ENCODE measurements around the gene MAP2K1.
"Not testable (repeated sequence)": the region's sequence is repeated elsewhere in the genome, so short reads cannot be mapped to it uniquely, and the experiment has no call there.

The MAP2K1 gene

DNA sequence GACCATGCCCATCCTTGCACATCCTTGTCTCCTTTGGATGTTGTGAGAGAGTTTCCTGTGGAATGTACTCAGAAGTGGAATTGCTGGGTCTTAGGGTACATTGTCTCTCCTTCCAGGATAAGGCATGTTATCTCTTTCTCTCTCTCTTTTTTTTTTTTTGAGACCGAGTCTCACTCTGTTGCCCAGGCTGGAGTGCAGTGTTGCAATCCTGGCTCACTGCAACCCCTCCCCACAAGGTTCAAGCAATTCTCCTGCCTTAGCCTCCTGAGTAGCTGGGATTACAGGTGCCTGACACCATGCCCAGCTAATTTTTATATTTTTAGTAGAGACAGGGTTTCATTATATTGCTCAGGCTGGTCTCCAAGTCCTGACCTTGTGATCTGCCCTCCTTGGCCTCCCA is 6.3 kb downstream of the MAP2K1 start:
- not testable (repeated sequence) for DNase-seq (ENCODE audit: low read depth, low spot score)

DNA sequence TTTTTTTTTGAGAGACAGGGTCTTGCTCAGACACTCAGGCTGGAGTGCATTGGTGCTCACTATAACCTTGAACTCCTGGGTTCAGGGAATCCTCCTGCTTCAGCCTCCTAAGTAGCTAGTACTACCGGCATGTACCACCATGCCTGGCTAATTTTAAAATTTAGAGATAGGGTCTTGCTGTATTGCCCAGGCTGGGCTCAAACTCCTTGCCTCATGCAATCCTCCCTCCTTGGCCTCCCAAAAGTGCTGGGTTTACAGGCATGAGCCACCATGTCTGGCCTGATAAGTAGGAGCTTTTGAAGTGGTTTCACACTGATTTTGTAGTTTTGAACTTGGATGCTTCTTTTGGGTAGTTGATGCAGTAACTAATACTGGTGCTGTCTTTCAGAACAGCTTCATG is 7.8 kb downstream of the MAP2K1 start:
- no peak for DNase-seq (ENCODE audit: low read depth, low spot score)

DNA sequence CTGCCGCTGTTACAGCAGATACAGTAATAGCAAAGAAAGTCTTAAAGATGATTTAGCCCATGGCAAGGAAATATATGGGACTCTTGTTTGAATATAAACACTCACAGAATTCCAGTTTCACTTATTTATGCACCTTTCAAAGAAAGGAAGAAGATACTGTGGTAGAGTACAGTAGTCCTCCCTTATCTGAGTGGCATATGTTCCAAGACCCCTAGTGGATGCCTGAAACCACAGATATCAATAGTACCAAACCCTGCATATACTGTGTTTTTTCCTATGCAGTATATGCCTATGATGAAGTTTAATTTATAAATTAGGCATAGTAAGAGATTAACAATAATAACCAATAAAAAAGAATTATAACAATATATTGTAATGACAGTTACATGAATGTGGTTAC is 8.2 kb downstream of the MAP2K1 start:
- DNase-seq (ENCODE audit: low read depth, low spot score) = no peak

DNA sequence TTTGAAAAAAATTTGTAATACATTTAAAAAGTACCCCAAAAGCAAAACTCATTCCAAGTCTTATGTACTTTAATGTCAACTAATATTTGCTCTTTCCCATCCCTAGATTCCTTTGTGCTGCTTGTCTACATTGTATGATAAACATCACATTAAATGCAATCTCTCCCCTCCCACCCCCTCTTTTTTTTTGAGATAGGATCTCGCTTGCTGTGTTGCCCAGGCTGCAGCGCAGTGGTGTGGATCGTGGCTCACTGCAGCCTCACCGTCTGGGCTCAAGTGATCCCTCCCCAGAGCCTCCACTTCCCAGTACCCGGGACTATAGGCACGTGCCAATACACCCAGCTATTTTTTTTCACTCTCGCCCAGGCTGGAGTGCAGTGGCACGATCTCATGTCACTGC is 12.6 kb downstream of the MAP2K1 start:
- no peak for DNase-seq (ENCODE audit: low read depth, low spot score)

DNA sequence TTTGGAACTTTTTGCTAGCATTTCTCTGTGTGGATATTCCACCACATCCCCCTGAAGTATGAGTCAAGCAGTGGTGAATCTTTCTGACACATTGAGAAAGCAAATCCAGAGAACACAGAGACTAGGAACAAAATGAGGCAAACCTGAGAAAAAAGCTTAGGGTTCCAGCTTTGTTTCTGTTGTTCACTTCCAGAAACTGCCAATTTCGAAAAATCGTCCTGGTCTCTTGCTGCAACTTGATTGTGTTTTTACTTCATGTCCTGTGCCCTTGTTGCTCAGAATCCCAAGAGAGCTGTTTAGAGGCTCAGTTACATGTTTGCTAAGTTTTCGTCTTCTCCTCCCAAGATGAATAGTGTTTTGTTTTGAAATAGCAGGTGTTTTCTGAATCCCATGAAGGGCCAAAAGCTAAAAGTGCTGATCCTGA is 13.7 kb downstream of the MAP2K1 start:
- no peak for DNase-seq (ENCODE audit: low read depth, low spot score)

DNA sequence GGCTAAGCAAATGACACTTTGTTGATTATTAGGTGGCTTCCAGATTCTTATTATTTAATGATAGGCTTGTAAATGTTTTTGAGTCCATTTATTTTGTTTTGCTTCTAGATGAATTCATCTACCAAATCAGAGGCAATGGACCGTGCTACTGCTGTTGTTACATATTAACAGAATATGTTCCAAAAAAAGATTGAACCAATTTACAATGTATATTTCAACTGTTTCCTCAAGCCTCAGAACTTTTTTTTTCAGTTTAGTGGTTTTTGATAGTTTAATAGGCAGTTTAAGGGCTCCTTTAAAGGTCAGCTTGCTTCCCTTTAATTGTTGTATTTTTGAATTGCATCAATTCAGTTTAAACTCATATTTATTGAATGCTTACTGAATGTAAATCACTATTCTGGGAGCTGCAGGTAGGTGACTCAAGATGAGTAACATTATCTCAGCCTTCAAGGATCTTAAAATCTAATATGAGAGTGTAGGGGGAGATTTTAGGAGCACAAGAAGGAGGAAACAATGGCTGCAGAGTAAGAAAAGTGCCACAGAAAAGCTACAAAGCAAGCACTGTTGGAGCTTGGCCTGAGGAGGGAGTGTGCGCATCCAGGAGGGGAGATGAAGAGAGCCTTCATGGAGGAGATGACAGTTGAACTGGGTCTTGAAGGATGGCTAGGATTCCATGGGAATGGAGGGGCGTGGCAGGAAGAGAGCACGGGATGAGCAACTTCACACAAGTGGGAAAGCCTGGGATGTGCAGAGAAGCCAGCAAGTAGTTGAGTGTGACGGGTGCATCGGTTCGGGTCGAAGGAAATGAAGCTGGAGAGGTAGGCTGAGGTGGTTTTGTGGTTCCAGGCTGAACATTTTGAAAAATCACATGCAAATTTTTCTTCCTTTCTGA is 14.7 kb downstream of the MAP2K1 start:
- peak; percentile 50 for DNase-seq (ENCODE audit: low read depth, low spot score)

DNA sequence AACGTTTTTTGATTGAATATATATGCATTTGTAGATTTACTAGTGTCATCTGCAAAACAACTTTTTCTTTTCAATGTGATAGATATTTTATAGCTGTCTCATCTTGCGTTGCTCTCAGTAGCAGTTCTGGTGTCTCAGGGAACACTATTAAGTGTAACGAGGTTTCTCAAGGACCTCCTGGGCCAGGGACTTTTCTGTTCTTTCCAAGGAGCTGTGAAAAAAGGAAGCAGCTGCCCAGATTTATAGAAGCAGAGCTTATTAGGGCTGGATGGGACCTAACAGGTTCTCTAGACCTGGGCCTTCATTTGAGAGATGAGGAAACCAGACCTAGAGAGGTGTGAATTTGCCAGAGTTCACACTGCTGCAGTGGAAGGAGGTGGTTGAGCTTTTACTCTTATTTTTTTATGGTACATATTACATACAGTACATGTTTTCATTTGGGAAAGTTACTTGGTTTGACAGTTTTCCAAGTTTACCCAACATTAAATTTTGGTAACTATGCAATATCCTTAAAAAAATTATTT is 16.1 kb downstream of the MAP2K1 start:
- DNase-seq (ENCODE audit: low read depth, low spot score) = no peak

DNA sequence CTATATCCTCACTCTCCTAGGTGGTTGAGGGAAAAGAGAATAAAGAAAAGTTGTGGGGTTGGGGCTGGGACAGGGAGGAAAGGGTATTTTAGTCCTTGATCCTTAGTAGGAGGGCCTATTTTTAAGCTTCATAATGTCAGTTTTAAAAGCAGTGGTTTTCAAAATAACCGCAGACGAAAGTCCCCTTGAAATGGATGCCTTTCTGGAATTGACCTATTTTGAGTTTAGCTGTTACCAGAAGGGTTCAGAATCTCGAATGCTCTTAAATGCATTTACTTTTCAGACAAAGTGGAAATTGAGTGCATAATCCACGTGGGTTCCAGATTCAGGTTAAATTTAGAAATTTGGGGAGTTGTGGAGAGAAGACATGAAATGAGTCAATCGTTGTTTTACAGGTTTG is 16.6 kb downstream of the MAP2K1 start:
- no peak for DNase-seq (ENCODE audit: low read depth, low spot score)

DNA sequence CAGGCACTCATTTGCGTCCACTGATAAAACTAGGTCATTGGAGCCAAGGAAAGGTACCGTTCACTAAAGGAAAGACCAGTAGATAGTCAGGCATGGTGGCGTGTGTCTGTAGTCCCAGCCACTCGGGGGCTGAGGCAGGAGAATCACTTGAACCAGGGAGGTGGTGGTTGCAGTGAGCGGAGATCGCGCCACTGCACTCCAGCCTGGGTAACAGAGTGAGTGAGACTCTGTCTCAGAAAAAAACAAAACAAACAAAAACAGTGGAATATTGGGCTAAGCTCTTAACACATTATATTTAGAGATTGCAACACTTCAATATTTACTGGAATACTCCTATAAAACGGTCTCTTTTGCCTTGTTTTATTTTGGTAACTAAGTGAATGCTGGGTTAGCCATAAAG is 17.4 kb downstream of the MAP2K1 start:
- DNase-seq (ENCODE audit: low read depth, low spot score) = no peak

DNA sequence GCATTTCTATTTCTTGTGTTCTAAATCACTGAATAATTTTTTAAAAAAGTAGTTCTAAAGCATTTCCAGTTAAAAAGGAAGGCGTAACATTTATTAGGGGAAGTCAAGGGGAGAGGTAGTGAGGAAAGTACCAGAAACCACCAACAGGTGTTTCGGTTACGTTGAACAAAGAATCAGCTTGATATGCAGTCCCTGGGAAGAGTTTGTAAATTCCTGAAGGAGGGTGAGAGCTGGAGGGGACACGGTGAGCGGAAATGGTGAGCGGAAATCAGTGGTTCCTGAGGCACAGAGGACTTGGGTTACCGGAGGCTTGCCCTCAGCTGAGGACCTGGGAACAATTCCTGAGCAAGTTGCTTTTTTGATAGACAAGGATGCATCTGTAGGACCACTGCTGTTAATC is 17.8 kb downstream of the MAP2K1 start:
- DNase-seq (ENCODE audit: low read depth, low spot score) = peak; percentile 80

DNA sequence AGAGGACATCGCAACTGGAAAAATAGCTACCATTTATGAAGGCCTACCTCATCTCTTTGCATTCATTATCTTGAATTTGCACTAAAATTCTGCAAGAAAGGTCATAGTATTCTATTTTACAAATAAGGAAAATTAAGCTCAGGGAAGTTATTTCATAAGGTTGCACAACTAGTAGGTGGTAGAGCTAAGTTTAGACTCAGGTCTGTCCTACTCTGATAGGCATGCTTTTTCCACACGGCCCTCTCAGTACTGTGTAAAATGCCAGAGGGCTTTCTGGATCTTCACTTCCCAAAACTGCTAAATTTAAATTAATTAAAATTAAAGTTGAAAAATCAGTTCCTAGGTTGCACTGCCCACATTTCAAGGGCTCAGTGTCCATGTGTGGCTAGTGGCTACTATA is 18.3 kb downstream of the MAP2K1 start:
- no peak for DNase-seq (ENCODE audit: low read depth, low spot score)

DNA sequence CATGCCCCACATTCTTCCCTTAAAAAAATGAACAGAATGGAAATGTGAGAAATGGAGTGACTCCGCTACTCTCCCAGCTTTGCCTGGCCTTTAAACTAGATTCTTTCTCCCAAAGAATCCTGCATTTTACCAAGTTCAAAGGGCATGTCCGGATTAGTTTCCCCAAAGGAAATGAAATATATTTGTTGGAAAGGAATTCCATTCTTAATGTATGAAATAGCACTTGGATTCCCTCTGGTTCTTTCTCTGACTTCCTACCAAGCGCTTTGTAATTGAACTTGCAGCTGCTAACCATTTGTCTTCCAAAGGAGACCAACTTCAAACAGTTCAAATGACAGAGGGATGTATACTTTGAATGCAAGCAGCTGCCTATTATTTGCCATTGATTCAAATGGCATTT is 18.9 kb downstream of the MAP2K1 start:
- DNase-seq (ENCODE audit: low read depth, low spot score) = no peak

DNA sequence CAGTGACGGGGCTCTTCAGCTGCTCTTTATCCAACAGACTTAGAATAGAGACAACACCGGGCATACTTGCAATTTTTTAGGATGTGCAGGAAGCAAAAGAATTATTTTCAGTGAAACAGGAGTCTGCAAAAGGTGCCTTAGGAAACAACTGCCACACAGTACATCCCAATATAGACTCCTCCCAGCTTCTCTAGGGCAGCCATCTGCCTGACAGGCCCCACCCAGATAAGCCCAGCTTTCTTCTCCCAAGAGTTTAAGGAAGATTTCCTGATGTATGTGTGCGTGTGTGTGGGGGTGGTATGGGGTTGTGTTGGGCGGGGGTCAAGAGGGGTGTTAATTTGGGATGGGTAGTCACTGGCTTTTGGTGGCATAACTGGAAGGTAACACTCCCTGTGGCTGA is 21.5 kb downstream of the MAP2K1 start:
- no peak for DNase-seq (ENCODE audit: low read depth, low spot score)

DNA sequence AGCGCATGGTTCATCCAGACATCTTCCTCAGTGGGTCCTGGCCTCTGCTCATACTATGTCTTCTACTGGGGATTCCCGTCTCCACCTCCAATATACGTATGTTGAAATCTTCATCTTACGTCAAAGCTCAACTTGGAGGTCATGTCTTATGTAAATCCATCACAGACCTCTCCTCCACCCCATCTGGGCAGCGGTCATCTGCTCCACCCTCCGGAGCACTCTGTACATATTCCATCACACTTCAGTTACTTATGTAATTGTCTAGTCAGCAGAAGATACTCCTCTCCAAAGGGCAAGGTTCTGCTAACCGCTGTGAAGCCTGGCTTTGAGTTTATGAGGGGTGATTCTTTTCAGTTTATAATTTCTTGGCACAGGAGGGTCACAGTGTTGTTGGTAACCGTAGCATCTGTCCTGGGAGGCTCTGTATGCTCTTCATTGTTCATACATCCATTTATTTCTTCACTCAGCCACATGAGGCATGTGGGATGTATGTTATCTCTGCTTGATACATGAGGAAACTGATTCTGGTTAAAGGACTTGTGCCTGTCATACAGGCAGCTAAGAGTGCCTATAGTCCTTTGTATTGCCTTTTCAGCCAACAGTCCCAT is 22.1 kb downstream of the MAP2K1 start:
- DNase-seq (ENCODE audit: low read depth, low spot score) = no peak

DNA sequence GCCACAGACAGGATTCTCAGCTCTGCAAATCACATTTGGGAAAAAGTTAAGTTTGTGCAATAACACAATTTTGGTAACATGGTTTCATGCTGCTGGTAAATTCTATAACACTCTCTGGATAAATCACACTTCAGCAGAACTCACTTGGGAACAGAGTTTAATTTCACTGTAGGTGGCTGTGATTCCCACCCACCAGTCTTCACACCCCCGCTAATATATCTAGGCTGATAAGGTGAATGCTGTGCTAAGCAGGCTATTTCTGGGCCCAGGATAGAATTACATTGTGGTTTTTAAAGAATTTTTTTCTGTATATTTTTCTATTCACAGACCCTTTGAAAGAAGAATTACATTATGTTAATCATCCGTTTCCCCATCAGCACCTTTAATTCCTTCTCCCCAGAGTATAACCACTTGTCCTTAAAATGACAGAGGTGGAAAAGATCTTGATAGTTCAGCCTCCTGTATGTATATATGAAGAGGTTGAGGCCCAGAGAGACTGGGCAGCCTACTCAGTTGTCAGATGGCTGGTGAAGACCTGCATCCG is 22.9 kb downstream of the MAP2K1 start:
- DNase-seq (ENCODE audit: low read depth, low spot score) = no peak

DNA sequence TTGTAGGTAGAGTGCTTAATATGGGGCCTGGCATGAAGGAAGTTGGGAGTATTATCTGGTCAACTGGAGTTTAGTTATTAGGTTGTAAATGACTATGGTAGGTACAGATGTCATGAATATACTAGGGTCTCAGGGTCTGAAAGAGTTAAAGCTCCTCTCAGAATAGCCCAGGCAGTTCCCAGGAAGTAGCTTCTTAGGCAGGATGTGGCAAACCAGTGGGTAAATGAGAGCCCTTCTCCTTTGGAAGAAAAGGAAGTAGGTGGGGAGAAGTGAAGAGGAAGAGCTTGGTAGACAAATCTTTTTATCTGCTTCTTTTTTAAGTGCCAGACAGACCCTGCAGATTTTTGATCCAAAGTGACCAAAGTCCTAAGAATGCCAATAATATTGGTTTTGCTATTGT is 24.5 kb downstream of the MAP2K1 start:
- no peak for DNase-seq (ENCODE audit: low read depth, low spot score)

DNA sequence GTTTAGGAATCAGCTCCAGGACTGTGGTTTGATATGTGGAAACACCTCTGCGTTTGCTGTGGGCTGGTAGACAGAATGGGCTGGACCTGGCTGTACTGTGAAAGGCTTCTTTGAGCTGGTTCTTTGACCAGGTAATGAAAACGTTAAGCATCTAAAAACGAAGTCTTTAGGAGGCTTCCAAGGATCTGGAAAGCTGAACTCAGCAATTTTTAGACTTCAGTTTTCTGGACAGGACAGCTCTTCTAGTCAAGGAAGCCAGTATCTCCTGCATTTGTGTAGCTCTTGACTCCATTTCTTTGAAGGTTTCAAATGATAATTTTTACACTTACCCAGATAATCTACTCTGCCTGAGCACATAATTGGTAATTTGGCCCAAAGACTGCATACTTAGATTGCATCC is 25.5 kb downstream of the MAP2K1 start:
- no peak for DNase-seq (ENCODE audit: low read depth, low spot score)

DNA sequence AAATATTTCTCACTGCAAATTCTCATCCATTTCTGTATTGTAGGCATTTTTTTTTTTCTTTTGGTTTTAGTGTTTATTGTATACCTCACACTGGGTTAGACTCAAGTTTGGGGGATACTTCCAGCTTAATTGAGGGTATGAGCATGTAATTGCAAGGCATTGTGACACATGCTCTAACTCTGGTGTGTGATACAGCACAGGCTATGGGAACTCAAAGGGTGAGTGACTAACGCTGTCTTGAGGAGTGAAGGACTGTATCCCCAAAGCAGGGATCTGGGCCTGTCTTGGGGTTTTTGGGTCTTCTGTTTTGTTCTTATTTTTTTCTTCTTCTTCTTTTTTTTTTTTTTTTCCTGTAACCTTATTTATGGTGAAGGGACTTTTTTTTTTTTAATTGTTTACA is 26.9 kb downstream of the MAP2K1 start:
- no peak for DNase-seq (ENCODE audit: low read depth, low spot score)

DNA sequence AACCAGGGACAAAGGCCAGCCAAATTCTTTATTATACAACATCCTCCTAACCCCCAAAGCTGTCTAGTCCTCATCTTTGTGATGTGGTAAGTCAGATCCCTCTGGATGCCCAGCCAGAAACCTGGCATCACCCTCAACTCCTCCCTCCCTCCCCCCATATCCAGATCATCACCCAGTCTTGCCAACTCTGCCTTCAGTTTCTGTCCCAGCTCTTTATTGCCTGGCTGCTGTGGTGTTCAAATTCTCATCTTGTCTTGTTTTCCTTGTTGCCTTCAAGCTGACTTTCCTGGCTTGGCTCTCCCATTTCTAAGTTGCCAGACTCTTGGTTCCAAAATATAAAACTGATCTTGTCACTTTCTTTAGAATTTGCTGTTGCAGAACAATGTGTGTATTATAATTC is 28.6 kb downstream of the MAP2K1 start:
- DNase-seq (ENCODE audit: low read depth, low spot score) = no peak

DNA sequence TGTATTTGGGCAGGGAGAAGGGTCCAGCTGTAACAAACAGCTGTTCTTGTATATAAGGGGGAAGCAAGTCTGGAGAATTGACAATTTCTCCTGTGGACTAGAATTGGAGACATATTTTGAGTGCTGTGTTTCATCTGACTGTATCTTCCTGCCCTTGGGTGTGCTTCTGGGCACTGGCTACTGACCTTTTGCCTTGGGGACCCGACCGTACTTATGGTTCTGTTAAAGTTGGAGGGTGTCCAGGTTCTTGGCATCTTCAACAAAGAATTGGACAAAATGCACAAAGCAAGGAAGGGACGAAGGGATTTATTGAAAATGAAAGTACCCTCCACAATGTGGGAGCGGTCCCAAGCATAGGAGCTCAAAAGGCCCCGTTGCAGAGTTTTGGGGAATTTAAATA is 31.0 kb downstream of the MAP2K1 start:
- DNase-seq (ENCODE audit: low read depth, low spot score) = no peak

DNA sequence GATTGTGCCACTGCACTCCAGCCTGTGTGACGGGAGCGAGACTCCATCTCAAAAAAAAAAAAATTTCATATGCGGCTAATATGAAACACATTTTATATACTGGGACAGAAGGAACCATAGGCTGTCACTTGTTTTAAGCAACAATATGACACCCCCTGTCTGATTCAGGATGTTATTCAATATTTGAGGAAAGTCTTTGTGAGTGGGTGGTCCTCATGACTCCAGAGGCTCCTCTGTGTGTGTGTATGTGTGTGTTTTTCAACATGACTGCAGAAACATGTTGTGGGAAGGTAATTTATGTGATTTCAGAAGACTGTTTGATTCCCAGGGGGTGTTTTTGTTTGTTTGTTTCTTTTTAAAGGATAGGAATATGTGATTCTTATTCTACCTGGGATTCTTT is 32.8 kb downstream of the MAP2K1 start:
- no peak for DNase-seq (ENCODE audit: low read depth, low spot score)

DNA sequence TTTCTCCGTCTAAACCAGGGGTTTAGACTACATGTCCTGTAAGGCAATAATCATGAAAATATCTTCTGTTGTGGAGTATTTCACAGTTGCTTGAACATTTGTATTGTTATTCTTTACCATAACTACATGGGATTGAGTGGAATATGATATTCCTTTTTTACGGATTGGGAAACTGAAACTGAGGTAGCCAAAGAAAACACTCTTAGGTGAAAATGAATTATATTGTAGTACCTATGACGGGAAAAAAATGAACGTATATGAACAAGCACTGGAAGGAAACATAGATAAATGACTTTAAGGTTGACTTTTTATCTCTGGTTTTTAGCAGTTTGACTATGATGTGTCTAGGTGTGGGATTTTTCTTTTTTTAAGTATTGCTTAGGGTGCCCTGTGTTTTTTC is 35.6 kb downstream of the MAP2K1 start:
- DNase-seq (ENCODE audit: low read depth, low spot score) = no peak

DNA sequence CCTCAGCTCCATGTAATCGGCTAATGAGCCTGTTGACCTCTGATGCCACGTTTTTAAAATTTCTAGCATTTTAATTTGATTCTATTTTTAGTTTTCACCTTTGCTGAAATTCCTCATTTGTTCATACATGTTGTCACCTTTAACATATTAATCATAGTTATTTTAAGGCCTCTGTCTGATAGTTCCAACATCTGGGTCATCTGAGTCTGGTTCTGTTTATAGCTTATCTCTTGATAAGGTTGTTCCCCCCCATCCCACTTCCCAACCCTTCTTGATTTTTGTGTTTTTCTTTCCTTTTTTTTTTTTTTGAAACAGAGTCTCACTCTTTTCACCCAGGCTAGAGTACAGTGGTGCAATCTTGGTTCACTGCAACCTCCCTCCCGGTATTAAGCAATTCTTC is 36.4 kb downstream of the MAP2K1 start:
- DNase-seq (ENCODE audit: low read depth, low spot score) = no peak

Measured in ELF-1 (cell line).